Right lobe of liver (tissue), 4 donors: ENCODE data around the gene TMEM255B.

Experiments
- POLR2A ChIP-seq: fragments of 450-650 bp; IDR thresholded peaks from one replicate; pipeline ENCODE4 v1.6.1; 2017; ENCODE audit warnings: antibody characterized with exemption, mild to moderate bottlenecking
- TF ChIP-seq, protein P1 (sequence below), 4 donors: fragments of 200-600 bp in 3 of 4; fragments of 450-650 bp in 1 of 4; IDR thresholded peaks; one replicate each; pipeline versions ENCODE4 v1.5.1 to v1.8.0; 2016 to 2022; ENCODE audit warnings: antibody characterized with exemption in 4 of 4, mild to moderate bottlenecking in 2 of 4
- donor health status: DM: no; HTN: no; CAD: no.
- donor health status: DM: no; HTN: no; CAD: no.
- donor health status: DM: no; HTN: yes; CAD: no.

DNA sequence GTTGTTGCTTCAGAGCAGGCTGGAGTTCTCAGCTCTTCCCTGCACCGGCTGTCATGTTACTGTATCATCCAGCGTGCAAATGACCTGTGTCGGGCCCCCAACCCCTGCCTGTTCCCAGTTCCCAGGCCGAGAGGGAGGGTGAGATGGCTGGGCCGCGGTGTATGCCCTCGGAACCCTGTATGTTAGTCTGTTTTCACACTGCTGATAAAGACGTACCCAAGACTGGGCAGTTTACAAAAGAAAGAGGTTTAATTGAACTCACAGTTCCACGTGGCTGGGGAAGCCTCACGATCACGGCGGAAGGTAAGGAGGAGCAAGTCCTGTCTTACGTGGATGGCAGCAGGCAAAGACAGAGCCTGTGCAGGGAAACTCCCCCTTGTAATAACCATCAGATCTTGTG lies 10.9 kb downstream of the TMEM255B start:
- TF ChIP-seq, protein P1, sequence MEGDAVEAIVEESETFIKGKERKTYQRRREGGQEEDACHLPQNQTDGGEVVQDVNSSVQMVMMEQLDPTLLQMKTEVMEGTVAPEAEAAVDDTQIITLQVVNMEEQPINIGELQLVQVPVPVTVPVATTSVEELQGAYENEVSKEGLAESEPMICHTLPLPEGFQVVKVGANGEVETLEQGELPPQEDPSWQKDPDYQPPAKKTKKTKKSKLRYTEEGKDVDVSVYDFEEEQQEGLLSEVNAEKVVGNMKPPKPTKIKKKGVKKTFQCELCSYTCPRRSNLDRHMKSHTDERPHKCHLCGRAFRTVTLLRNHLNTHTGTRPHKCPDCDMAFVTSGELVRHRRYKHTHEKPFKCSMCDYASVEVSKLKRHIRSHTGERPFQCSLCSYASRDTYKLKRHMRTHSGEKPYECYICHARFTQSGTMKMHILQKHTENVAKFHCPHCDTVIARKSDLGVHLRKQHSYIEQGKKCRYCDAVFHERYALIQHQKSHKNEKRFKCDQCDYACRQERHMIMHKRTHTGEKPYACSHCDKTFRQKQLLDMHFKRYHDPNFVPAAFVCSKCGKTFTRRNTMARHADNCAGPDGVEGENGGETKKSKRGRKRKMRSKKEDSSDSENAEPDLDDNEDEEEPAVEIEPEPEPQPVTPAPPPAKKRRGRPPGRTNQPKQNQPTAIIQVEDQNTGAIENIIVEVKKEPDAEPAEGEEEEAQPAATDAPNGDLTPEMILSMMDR (IDR thresholded peaks at IDR 0.05), result no peak
- no peak for TF ChIP-seq POLR2A
